HG03378 (cell line): ENCODE results near the gene ZMYND11.
"Not testable (repeated sequence)": the region's sequence is repeated elsewhere in the genome, so short reads cannot be mapped to it uniquely, and the experiment has no call there.

Source experiments
- ATAC-seq: cut with Tn5 transposase; IDR thresholded peaks from one replicate; pipeline ENCODE4 v1.9.1; 2021; ENCODE audit warnings: mild to moderate bottlenecking, moderate library complexity; ENCODE audit not compliant: unreplicated experiment

ZMYND11 gene

GRCh38 chr10:279232-279631 is 144.0 kb downstream of the ZMYND11 start:
- ATAC-seq: no peak

GRCh38 chr10:279655-280054 is 144.4 kb downstream of the ZMYND11 start:
- ATAC-seq: no peak

- no peak for ATAC-seq
Measured at GRCh38 chr10:282294-283139, 147.3 kb downstream of the ZMYND11 start.

GRCh38 chr10:283140-283479 is 147.9 kb downstream of the ZMYND11 start:
- ATAC-seq: no peak

- peak; percentile 90 for ATAC-seq
Measured at GRCh38 chr10:283916-284356, 148.7 kb downstream of the ZMYND11 start.

GRCh38 chr10:285216-285615 is 150.0 kb downstream of the ZMYND11 start:
- ATAC-seq: no peak

- ATAC-seq: no peak
Measured at GRCh38 chr10:287026-287709, 151.9 kb downstream of the ZMYND11 start.

GRCh38 chr10:287814-288213 is 152.6 kb downstream of the ZMYND11 start:
- ATAC-seq: no peak

GRCh38 chr10:288316-289200 is 153.3 kb downstream of the ZMYND11 start:
- ATAC-seq: no peak

GRCh38 chr10:289581-289980 is 154.3 kb downstream of the ZMYND11 start:
- no peak for ATAC-seq

GRCh38 chr10:290026-290725 is 154.9 kb downstream of the ZMYND11 start:
- ATAC-seq: no peak

- ATAC-seq: no peak
Measured at GRCh38 chr10:293636-294035, 158.4 kb downstream of the ZMYND11 start.

- ATAC-seq: no peak
Measured at GRCh38 chr10:297567-297966, 162.3 kb downstream of the ZMYND11 start.

GRCh38 chr10:298033-298432 is 162.8 kb downstream of the ZMYND11 start:
- no peak for ATAC-seq

GRCh38 chr10:299512-299911 is 164.3 kb downstream of the ZMYND11 start:
- no peak for ATAC-seq

- no peak for ATAC-seq
Measured at GRCh38 chr10:299969-300368, 164.7 kb downstream of the ZMYND11 start.

GRCh38 chr10:300580-300979 is 165.3 kb downstream of the ZMYND11 start:
- ATAC-seq: not testable (repeated sequence)

GRCh38 chr10:301536-301935 is 166.3 kb downstream of the ZMYND11 start:
- no peak for ATAC-seq
